ENCODE data around the gene PTER.

- TF ChIP-seq, protein P1, sequence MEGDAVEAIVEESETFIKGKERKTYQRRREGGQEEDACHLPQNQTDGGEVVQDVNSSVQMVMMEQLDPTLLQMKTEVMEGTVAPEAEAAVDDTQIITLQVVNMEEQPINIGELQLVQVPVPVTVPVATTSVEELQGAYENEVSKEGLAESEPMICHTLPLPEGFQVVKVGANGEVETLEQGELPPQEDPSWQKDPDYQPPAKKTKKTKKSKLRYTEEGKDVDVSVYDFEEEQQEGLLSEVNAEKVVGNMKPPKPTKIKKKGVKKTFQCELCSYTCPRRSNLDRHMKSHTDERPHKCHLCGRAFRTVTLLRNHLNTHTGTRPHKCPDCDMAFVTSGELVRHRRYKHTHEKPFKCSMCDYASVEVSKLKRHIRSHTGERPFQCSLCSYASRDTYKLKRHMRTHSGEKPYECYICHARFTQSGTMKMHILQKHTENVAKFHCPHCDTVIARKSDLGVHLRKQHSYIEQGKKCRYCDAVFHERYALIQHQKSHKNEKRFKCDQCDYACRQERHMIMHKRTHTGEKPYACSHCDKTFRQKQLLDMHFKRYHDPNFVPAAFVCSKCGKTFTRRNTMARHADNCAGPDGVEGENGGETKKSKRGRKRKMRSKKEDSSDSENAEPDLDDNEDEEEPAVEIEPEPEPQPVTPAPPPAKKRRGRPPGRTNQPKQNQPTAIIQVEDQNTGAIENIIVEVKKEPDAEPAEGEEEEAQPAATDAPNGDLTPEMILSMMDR (IDR thresholded peaks at IDR 0.05; ENCODE audit: low read depth, low read length), result no peak
- TF ChIP-seq EZH2phosphoT487 (IDR thresholded peaks at IDR 0.05; ENCODE audit: low read depth), result no peak
These were observed 55.1 kb downstream of the PTER start for GRCh38 chr10:16491933-16492332.
